Cerebellar nuclear complex (tissue), 1 donor: ENCODE results near the gene CATSPER4.
A peak's percentile ranks its signal among the peaks of the same experiment; 100 is the strongest.

Experiments used
- DNase-seq, 2 experiments: peaks; one replicate each; lab custom pipeline; 2025; lab: John Stamatoyannopoulos, UW

Gene CATSPER4

DNA sequence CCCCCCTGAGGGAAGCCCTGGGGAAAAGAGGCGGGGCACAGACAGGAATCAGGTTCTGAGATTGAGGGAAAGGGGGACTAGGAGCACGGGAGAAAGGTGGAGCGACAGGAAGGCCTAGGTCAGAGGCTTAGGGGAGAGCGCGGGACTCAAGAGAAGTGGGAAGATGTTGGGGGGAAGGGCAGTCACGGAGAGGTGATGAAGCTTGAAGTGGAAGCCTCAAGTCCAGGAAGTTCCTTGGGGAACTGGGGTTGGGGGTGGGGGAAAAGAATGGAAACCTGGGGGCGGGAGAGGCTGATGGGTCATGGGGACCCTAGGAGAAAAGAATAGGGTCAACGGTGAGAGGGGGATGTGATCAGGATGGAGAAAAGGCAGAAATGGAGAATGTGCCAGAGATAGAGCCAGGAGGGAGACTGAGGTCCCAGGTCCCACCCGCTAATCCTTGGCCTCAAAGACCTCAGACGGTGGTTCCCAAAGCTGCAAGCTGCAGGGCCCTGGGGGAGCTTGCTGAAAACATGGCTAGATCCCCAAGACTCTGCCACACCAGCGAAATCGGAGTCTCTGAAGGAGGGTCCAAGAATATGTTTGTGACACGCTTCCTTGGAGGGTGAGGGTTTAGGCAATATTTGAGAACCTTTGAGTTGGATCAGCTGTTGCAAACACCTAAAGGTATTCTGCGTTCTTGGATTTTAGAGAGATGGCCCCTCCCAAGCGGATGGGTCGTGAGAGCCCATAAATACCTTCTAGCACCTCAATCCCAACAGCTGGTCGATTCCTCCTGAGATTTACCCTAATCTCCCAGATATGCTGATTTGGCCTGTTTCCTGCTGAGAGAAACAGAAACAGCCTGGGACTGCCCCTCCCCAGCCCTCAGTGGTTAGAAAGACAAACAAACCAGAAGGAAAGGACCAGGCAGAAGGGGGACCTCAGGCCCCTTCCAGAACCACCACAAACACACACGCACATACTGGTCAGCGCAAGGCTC lies 25.2 kb upstream of the CATSPER4 start:
- DNase-seq: no peak

DNA sequence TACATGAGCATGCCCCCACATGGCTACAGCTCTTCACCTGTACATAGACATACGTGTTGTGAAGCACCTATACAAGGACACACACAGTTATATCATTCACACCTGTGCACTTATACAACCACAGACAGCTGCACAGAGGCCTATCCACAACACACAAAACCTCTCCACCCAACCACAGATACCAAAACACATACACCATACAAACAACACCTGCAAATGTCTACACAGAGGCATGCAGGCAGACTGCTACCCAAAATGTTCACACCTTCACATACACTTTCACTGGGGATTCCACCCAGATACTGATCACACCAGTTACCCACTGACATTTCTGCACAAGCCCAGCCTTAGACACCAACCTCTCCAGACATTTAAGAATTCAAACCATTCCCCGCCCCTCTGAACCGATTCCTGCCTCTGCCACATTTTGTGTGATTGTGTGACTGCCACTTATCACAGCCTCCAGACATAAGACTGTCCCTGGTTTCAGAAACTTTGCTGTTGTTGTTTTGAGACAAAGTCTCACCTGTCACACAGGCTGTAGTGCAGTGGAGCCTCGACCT lies 23.6 kb upstream of the CATSPER4 start:
- no peak for DNase-seq

DNA sequence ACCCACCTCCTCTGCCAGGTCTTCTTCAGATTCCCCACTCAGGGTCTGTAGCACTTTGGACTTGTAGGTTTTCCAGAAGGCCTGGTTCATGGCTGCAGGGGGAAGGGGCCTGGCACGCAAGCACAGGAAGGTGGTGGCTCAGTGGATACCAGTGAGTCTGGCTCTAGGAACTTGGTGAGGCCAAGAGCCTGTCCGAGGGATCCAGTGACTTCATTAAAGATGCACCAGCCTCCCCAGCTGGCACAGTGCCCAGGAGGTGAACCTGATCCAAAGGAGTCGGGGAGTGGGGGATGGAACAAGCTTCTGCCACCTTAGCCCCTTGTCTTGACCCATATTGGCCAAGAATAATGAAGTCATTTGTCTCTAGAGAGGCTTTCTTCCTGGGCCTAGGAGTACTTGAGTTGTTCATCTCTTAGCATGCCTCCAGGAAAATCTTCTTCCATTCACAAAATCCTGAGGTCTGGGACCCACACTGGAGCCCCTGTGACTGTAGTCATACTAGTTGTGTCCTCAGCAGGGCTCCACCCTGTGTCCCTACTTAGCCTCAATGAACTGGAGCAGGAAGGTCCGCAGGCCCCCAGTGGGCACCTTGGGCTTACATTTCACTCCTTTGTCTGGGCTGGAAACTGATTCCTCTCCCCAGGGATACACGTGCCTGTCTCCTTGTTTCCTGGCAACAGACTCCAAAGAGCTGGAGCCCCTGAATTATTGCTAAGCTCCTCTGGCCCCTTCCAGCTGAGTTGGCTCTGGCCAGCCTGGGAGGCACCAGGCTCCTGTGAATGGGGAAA lies 21.8 kb upstream of the CATSPER4 start, which contains the start of gene C1orf232:
Gene C1orf232, minus strand, starts transcription at position 554 of the 788 bp plus-strand sequence. Its CDS starts 464 bp downstream, at position 90.
- no peak for DNase-seq

GRCh38 chr1:26169198-26169554 lies 21.2 kb upstream of the CATSPER4 start:
- no peak for DNase-seq

- DNase-seq: peak; percentile 58 to 62
Measured at GRCh38 chr1:26169669-26170471, 20.5 kb upstream of the CATSPER4 start, which contains the start of gene ZNF593. Gene ZNF593, plus strand, starts transcription at chr1:26169908. Its CDS starts 76 bp downstream, at chr1:26169984.

DNA sequence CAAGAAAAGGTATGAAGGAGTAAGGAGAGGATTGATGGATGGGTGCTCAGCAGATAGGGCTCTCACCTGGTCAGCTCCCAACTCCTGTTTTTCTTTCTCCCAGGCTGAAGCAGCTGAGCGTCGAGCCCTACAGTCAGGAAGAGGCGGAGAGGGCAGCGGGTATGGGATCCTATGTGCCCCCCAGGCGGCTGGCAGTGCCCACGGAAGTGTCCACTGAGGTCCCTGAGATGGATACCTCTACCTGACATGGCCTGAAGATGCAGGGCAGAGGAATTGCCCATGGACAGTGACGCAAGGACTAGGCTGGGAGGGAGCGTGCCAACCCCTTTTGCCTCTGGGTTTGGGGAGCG lies 20.0 kb upstream of the CATSPER4 start:
- no peak for DNase-seq

- no peak for DNase-seq
Measured at GRCh38 chr1:26171084-26172072, 19.0 kb upstream of the CATSPER4 start, which contains the start of gene ZNF593OS. Gene ZNF593OS, minus strand, starts transcription at chr1:26171832. Its CDS starts 171 bp downstream, at chr1:26171661.

DNA sequence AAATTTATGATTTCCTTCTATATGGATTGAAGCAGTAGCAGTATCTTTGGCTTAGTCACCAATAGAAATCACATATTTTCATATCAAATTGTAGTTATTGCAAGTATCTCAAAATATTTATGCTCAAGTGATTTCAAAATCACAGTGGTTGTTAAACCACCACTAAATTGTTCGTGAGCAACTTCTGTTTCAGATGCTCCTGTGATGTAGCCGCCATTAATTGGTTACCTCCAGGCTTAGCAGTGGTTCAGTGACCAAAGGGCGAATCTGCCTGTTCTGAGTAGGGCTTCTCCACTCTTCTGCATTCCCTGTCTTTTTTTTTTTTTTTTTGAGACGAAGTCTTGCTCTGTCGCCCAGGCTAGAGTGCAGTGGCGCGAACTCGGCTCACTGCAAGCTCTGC lies 15.1 kb upstream of the CATSPER4 start:
- no peak for DNase-seq

GRCh38 chr1:26177182-26177684 lies 13.2 kb upstream of the CATSPER4 start, which contains the start of gene CNKSR1:
Gene CNKSR1, plus strand, starts transcription at chr1:26177491. Its CDS starts 57 bp downstream, at chr1:26177548.
- DNase-seq: no peak

- DNase-seq: no peak
Measured at GRCh38 chr1:26180010-26180506, 10.3 kb upstream of the CATSPER4 start.

GRCh38 chr1:26181586-26182382 lies 8.6 kb upstream of the CATSPER4 start:
- DNase-seq: no peak

- no peak for DNase-seq
Measured at GRCh38 chr1:26182383-26182696, 8.1 kb upstream of the CATSPER4 start.

DNA sequence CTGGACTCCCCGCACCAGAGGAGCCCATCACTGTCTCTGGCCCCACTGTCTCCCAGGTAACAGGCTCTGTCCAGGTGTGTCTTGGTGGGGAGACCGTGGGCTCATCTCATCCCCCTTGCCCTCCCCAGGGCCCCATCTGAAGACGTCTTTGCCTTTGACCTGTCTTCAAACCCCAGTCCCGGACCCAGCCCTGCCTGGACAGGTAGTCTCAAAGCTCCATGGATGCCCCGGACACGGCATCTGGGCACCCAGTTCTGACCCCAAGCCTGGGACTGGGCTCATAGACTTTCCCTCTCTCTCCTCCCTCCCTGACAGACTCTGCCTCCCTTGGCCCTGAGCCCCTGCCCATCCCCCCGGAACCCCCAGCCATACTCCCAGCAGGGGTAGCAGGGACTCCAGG lies 6.3 kb upstream of the CATSPER4 start:
- no peak for DNase-seq

DNA sequence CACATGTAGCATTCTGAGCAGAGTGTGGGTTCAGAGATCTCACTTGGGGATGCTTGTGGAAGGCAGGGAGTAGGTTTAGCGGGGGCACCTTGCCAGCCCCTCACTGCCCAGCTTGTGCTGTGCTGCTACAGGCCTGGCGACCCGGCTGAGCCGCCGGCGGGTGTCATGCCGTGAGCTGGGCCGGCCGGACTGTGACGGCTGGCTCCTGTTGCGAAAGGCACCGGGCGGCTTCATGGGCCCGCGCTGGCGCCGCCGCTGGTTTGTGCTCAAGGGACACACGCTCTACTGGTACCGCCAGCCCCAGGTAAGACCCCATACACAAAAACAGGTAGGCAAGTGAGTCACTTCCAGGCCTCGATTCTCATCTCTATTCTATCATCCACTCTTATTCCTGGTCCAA lies 5.5 kb upstream of the CATSPER4 start:
- DNase-seq: no peak

GRCh38 chr1:26187882-26188281 lies 2.5 kb upstream of the CATSPER4 start:
- DNase-seq: no peak

- no peak for DNase-seq
Measured at GRCh38 chr1:26188477-26188876, 1.9 kb upstream of the CATSPER4 start.

GRCh38 chr1:26189331-26189730 lies 1.1 kb upstream of the CATSPER4 start:
- no peak for DNase-seq

- DNase-seq: no peak
Measured at GRCh38 chr1:26189751-26190275, 589 bp upstream of the CATSPER4 start.

- DNase-seq: no peak
Measured at GRCh38 chr1:26191739-26192138, 1.3 kb downstream of the CATSPER4 start.
